GM21526 (cell line): ENCODE results near the gene CAPN1.
"Not testable (repeated sequence)": the region's sequence is repeated elsewhere in the genome, so short reads cannot be mapped to it uniquely, and the experiment has no call there.

Experiments
- ATAC-seq: cut with Tn5 transposase; IDR thresholded peaks from one replicate; pipeline ENCODE4 v1.9.1; 2021; ENCODE audit warnings: moderate library complexity; ENCODE audit not compliant: unreplicated experiment, low FRiP score

The CAPN1 gene

GRCh38 chr11:65214212-65214845, 32.6 kb downstream of the CAPN1 start:
- no peak for ATAC-seq

- ATAC-seq = no peak
Observed at GRCh38 chr11:65215441-65216076, 33.8 kb downstream of the CAPN1 start.

GRCh38 chr11:65216830-65217229, 35.1 kb downstream of the CAPN1 start:
- no peak for ATAC-seq

GRCh38 chr11:65217441-65218423, 36.0 kb downstream of the CAPN1 start:
- no peak for ATAC-seq

GRCh38 chr11:65218446-65218845, 36.7 kb downstream of the CAPN1 start:
- ATAC-seq = no peak

- ATAC-seq = no peak
Observed at GRCh38 chr11:65219930-65220213, 38.1 kb downstream of the CAPN1 start.

GRCh38 chr11:65221026-65221425, 39.3 kb downstream of the CAPN1 start:
- no peak for ATAC-seq

GRCh38 chr11:65223011-65223410, 41.3 kb downstream of the CAPN1 start:
- ATAC-seq = no peak

GRCh38 chr11:65224930-65225278, 43.2 kb downstream of the CAPN1 start:
- ATAC-seq = no peak

- no peak for ATAC-seq
Observed at GRCh38 chr11:65225279-65226102, 43.8 kb downstream of the CAPN1 start.

- ATAC-seq = no peak
Observed at GRCh38 chr11:65226103-65226442, 44.3 kb downstream of the CAPN1 start.

GRCh38 chr11:65227879-65228278, 46.2 kb downstream of the CAPN1 start:
- no peak for ATAC-seq

GRCh38 chr11:65236194-65237059, 54.7 kb downstream of the CAPN1 start:
- ATAC-seq = no peak

- not testable (repeated sequence) for ATAC-seq
Observed at GRCh38 chr11:65238302-65238701, 56.6 kb downstream of the CAPN1 start.

- ATAC-seq = no peak
Observed at GRCh38 chr11:65241134-65241533, 59.4 kb downstream of the CAPN1 start.

- no peak for ATAC-seq
Observed at GRCh38 chr11:65241692-65242091, 60.0 kb downstream of the CAPN1 start.

GRCh38 chr11:65242389-65242788, 60.7 kb downstream of the CAPN1 start:
- no peak for ATAC-seq

GRCh38 chr11:65243797-65244196, 62.1 kb downstream of the CAPN1 start:
- no peak for ATAC-seq

- not testable (repeated sequence) for ATAC-seq
Observed at GRCh38 chr11:65245046-65245445, 63.3 kb downstream of the CAPN1 start.

GRCh38 chr11:65246506-65246905, 64.8 kb downstream of the CAPN1 start:
- no peak for ATAC-seq
